ENCODE measurements around the gene ZNF624. TPM values are rescaled to one million over a fixed set of nuclear protein-coding genes. Genes with fewer than 3 reads are reported as not detected.
A peak's percentile ranks its signal among the peaks of the same experiment; 100 is the strongest.

The ZNF624 gene
- total RNA-seq, 1 donor from 2014 or later: 7.3 TPM

GRCh38 chr17:16617481-16618060 is 36.1 kb downstream of the ZNF624 start:
- Mint-ChIP-seq H3K4me1 (ENCODE audit: low read depth) (no peaks in the 10 kb centered on the region), H3K27ac (ENCODE audit: unreplicated experiment) (no peak overlapping the region), H3K9me3 (ENCODE audit: low read depth) (peaks cover 65% of the 10 kb centered on the region), H3K4me3 (ENCODE audit: unreplicated experiment) (no peak overlapping the region), H3K27me3 (ENCODE audit: low read depth) (no peaks in the 10 kb centered on the region), H3K36me3 (ENCODE audit: low read depth) (peaks cover 40% of the 10 kb centered on the region)
- no peak for DNase-seq (ENCODE audit: low spot score)
- no peak for TF ChIP-seq CTCF (IDR thresholded peaks at IDR 0.05)

GRCh38 chr17:16599537-16599936 is 54.1 kb downstream of the ZNF624 start:
- Mint-ChIP-seq H3K4me3 (ENCODE audit: unreplicated experiment) (no peak overlapping the region), H3K27ac (ENCODE audit: unreplicated experiment) (no peak overlapping the region), H3K4me1 (ENCODE audit: low read depth) (no peaks in the 10 kb centered on the region), H3K27me3 (ENCODE audit: low read depth) (peaks cover 7% of the 10 kb centered on the region), H3K9me3 (ENCODE audit: low read depth) (peaks cover 19% of the 10 kb centered on the region), H3K36me3 (ENCODE audit: low read depth) (peaks cover 5% of the 10 kb centered on the region)
- TF ChIP-seq CTCF (IDR thresholded peaks at IDR 0.05): no peak
- no peak for DNase-seq (ENCODE audit: low spot score)

GRCh38 chr17:16593356-16594102 is 60.1 kb downstream of the ZNF624 start:
- no peak overlapping the region for H3K4me3 Mint-ChIP-seq (ENCODE audit: unreplicated experiment)
- no peak overlapping the region for H3K27ac Mint-ChIP-seq (ENCODE audit: unreplicated experiment)
- DNase-seq (ENCODE audit: low spot score): no peak
- H3K27me3 Mint-ChIP-seq (ENCODE audit: low read depth): peaks cover 8% of the 10 kb centered on the region
- H3K9me3 Mint-ChIP-seq (ENCODE audit: low read depth): peaks cover 9% of the 10 kb centered on the region
- H3K4me1 Mint-ChIP-seq (ENCODE audit: low read depth): peaks cover 7% of the 10 kb centered on the region
- TF ChIP-seq CTCF (IDR thresholded peaks at IDR 0.05): no peak
- peaks cover 2% of the 10 kb centered on the region for H3K36me3 Mint-ChIP-seq (ENCODE audit: low read depth)

GRCh38 chr17:16589097-16589969 is 64.3 kb downstream of the ZNF624 start:
- peak overlapping the region; percentile 61 for H3K27ac Mint-ChIP-seq (ENCODE audit: unreplicated experiment)
- no peaks in the 10 kb centered on the region for H3K36me3 Mint-ChIP-seq (ENCODE audit: low read depth)
- peak; percentile 99 for TF ChIP-seq CTCF (IDR thresholded peaks at IDR 0.05)
- peak; percentile 96 for DNase-seq (ENCODE audit: low spot score)
- no peaks in the 10 kb centered on the region for H3K27me3 Mint-ChIP-seq (ENCODE audit: low read depth)
- peak overlapping the region; percentile 74 for H3K4me3 Mint-ChIP-seq (ENCODE audit: unreplicated experiment)
- peaks cover 5% of the 10 kb centered on the region for H3K9me3 Mint-ChIP-seq (ENCODE audit: low read depth)
- peaks cover 16% of the 10 kb centered on the region for H3K4me1 Mint-ChIP-seq (ENCODE audit: low read depth)

- no peak overlapping the region for H3K27ac Mint-ChIP-seq (ENCODE audit: unreplicated experiment)
- peaks cover 21% of the 10 kb centered on the region for H3K4me1 Mint-ChIP-seq (ENCODE audit: low read depth)
- no peak for DNase-seq (ENCODE audit: low spot score)
- H3K36me3 Mint-ChIP-seq (ENCODE audit: low read depth): no peaks in the 10 kb centered on the region
- H3K4me3 Mint-ChIP-seq (ENCODE audit: unreplicated experiment): no peak overlapping the region
- H3K9me3 Mint-ChIP-seq (ENCODE audit: low read depth): no peaks in the 10 kb centered on the region
- TF ChIP-seq CTCF (IDR thresholded peaks at IDR 0.05): no peak
- peaks cover 4% of the 10 kb centered on the region for H3K27me3 Mint-ChIP-seq (ENCODE audit: low read depth)
Observed at GRCh38 chr17:16585796-16586195, 67.9 kb downstream of the ZNF624 start.
